Ectodermal cell (in vitro differentiated cells): Measurements from ENCODE around the gene HELT.
"Not testable (repeated sequence)": the region's sequence is repeated elsewhere in the genome, so short reads cannot be mapped to it uniquely, and the experiment has no call there.

Experiments used
- H3K27ac ChIP-seq: 2 replicates; pipeline ENCODE4 v1.7.0; 2013; ENCODE audit warnings: mild to moderate bottlenecking, low read depth, low read length; ENCODE audit not compliant: insufficient read depth, poor library complexity, severe bottlenecking
- H3K27me3 ChIP-seq: 2 replicates; pipeline ENCODE4 v1.7.0; 2013; ENCODE audit warnings: mild to moderate bottlenecking, low read length; ENCODE audit not compliant: insufficient read depth, control insufficient read depth, poor library complexity, severe bottlenecking
- H3K36me3 ChIP-seq: one replicate; pipeline ENCODE4 v1.7.0; 2013; ENCODE audit warnings: low read length; ENCODE audit not compliant: control insufficient read depth, insufficient read depth
- H3K4me1 ChIP-seq: one replicate; pipeline ENCODE4 v1.7.0; 2013; ENCODE audit warnings: low read length; ENCODE audit not compliant: control insufficient read depth, insufficient read depth
- H3K4me3 ChIP-seq: 2 replicates; pipeline ENCODE4 v1.7.0; 2013; ENCODE audit warnings: low read depth, low read length, control low read depth; ENCODE audit not compliant: insufficient read depth
- H3K9me3 ChIP-seq: 2 replicates; pipeline ENCODE4 v1.7.0; 2013; ENCODE audit warnings: mild to moderate bottlenecking, low read length, moderate library complexity; ENCODE audit not compliant: control insufficient read depth
- WGBS, 2 experiments: methylation state at CpG; one replicate each; pipeline ENCODE4 v1.1.7; 2013; ENCODE audit warnings: missing lambda C conversion rate in 2 of 2; 5-methylcytosine and 5-hydroxymethylcytosine counted together

HELT gene

GRCh38 chr4:184987493-184988031, 30.7 kb upstream of the HELT start:
- WGBS, 2 experiments, result 86 to 89% methylated on average over 13 of the region's 13 CpGs
- H3K4me3 ChIP-seq, result no peak overlapping the region
- no peaks in the 10 kb centered on the region for H3K27me3 ChIP-seq
- H3K27ac ChIP-seq, result no peak overlapping the region
- H3K9me3 ChIP-seq, result no peaks in the 10 kb centered on the region
- H3K36me3 ChIP-seq, result no peaks in the 10 kb centered on the region
- no peaks in the 10 kb centered on the region for H3K4me1 ChIP-seq

- H3K27ac ChIP-seq, result no peak overlapping the region
- no peaks in the 10 kb centered on the region for H3K36me3 ChIP-seq
- WGBS, 2 experiments, result 93 to 94% methylated on average over 8 of the region's 8 CpGs
- no peaks in the 10 kb centered on the region for H3K27me3 ChIP-seq
- H3K4me1 ChIP-seq, result no peaks in the 10 kb centered on the region
- no peak overlapping the region for H3K4me3 ChIP-seq
- no peaks in the 10 kb centered on the region for H3K9me3 ChIP-seq
Measured at GRCh38 chr4:184988611-184989010, 29.7 kb upstream of the HELT start.

- H3K36me3 ChIP-seq, H3K4me1 ChIP-seq, H3K9me3 ChIP-seq, H3K27me3 ChIP-seq, H3K27ac ChIP-seq, H3K4me3 ChIP-seq: not testable (repeated sequence)
- 87 to 91% methylated on average over 15 of the region's 15 CpGs for WGBS, 2 experiments
Measured at GRCh38 chr4:184989283-184989682, 29.0 kb upstream of the HELT start.

GRCh38 chr4:184990131-184990530, 28.2 kb upstream of the HELT start:
- not testable (repeated sequence) for H3K36me3 ChIP-seq, H3K4me1 ChIP-seq, H3K9me3 ChIP-seq, H3K27ac ChIP-seq, H3K4me3 ChIP-seq, H3K27me3 ChIP-seq
- 93 to 96% methylated on average over 23 to 29 of the region's 34 CpGs for WGBS, 2 experiments

- Histone ChIP-seq H3K36me3 (no peaks in the 10 kb centered on the region), H3K27ac (no peak overlapping the region), H3K27me3 (no peaks in the 10 kb centered on the region), H3K9me3 (no peaks in the 10 kb centered on the region), H3K4me3 (no peak overlapping the region), H3K4me1 (no peaks in the 10 kb centered on the region)
- 92 to 93% methylated on average over 3 to 5 of the region's 6 CpGs for WGBS, 2 experiments
Measured at GRCh38 chr4:184991860-184992259, 26.4 kb upstream of the HELT start.

- Histone ChIP-seq H3K27me3 (no peaks in the 10 kb centered on the region), H3K36me3 (no peaks in the 10 kb centered on the region), H3K4me1 (no peaks in the 10 kb centered on the region), H3K27ac (no peak overlapping the region), H3K9me3 (no peaks in the 10 kb centered on the region), H3K4me3 (no peak overlapping the region)
- 90 to 91% methylated on average over 15 of the region's 15 CpGs for WGBS, 2 experiments
Measured at GRCh38 chr4:184992422-184992821, 25.9 kb upstream of the HELT start.

- Histone ChIP-seq H3K9me3 (no peaks in the 10 kb centered on the region), H3K4me3 (no peak overlapping the region), H3K36me3 (no peaks in the 10 kb centered on the region), H3K27me3 (no peaks in the 10 kb centered on the region), H3K27ac (no peak overlapping the region), H3K4me1 (no peaks in the 10 kb centered on the region)
- WGBS, 2 experiments, result 58 to 63% methylated on average over 3 of the region's 3 CpGs
Measured at GRCh38 chr4:184993247-184993646, 25.0 kb upstream of the HELT start.

- Histone ChIP-seq H3K27ac (no peak overlapping the region), H3K27me3 (no peaks in the 10 kb centered on the region), H3K4me3 (no peak overlapping the region), H3K36me3 (no peaks in the 10 kb centered on the region), H3K4me1 (no peaks in the 10 kb centered on the region), H3K9me3 (no peaks in the 10 kb centered on the region)
- 86% methylated on average over 18 of the region's 18 CpGs for WGBS, 2 experiments
Measured at GRCh38 chr4:184994010-184994622, 24.2 kb upstream of the HELT start.

GRCh38 chr4:184994623-184995010, 23.7 kb upstream of the HELT start:
- H3K4me1 ChIP-seq, result no peaks in the 10 kb centered on the region
- H3K9me3 ChIP-seq, result no peaks in the 10 kb centered on the region
- 88 to 90% methylated on average over 14 of the region's 14 CpGs for WGBS, 2 experiments
- no peak overlapping the region for H3K4me3 ChIP-seq
- H3K27me3 ChIP-seq, result no peaks in the 10 kb centered on the region
- H3K27ac ChIP-seq, result no peak overlapping the region
- H3K36me3 ChIP-seq, result no peaks in the 10 kb centered on the region

- H3K36me3 ChIP-seq, H3K27ac ChIP-seq, H3K4me1 ChIP-seq, H3K9me3 ChIP-seq, H3K4me3 ChIP-seq, H3K27me3 ChIP-seq: not testable (repeated sequence)
Measured at GRCh38 chr4:184997656-184998055, 20.6 kb upstream of the HELT start.

GRCh38 chr4:185002784-185003183, 15.5 kb upstream of the HELT start:
- Histone ChIP-seq H3K9me3 (no peaks in the 10 kb centered on the region), H3K27me3 (peaks cover 21% of the 10 kb centered on the region), H3K36me3 (no peaks in the 10 kb centered on the region), H3K4me1 (no peaks in the 10 kb centered on the region), H3K4me3 (no peak overlapping the region), H3K27ac (no peak overlapping the region)
- WGBS, 2 experiments, result 89 to 91% methylated on average over 11 of the region's 11 CpGs
